Fibroblast of skin of scalp (primary cell): ENCODE data around the gene GPX1.

ENCODE experiments used
- DNase-seq: peaks from one replicate; pipeline ENCODE4 v3.0.0-alpha.2; 2013

GPX1 gene

GRCh38 chr3:49311283-49311682 is 46.9 kb downstream of the GPX1 start:
- no peak for DNase-seq

GRCh38 chr3:49310677-49311076 is 47.5 kb downstream of the GPX1 start:
- no peak for DNase-seq
